ENCODE measurements around the gene TGFBRAP1. TPM values are rescaled to one million over a fixed set of nuclear protein-coding genes. Genes with fewer than 3 reads are reported as not detected.

Gene TGFBRAP1
- total RNA-seq, 1 experiment from 2014 or later: 16.7 TPM

GRCh38 chr2:105291981-105292380 lies 37.6 kb downstream of the TGFBRAP1 start:
- BruUV-seq (replicated peaks): no TSS peak
- Histone ChIP-seq H3F3A (ENCODE audit: insufficient read depth, low read depth) (no peaks in the 10 kb centered on the region), H3K36me3 (ENCODE audit: low read depth) (no peaks in the 10 kb centered on the region), H2AFZ (no peak overlapping the region), H3K4me3 (no peak overlapping the region), H3K27ac (no peak overlapping the region), H4K20me1 (ENCODE audit: insufficient read depth) (peaks cover 8% of the 10 kb centered on the region; the same call in 1 of the 2 replicates), H3K4me1 (replicated peaks; ENCODE audit: insufficient read depth) (no peaks in the 10 kb centered on the region), H3K27me3 (ENCODE audit: insufficient read depth, low read depth) (no peaks in the 10 kb centered on the region), H3K9me2 (ENCODE audit: insufficient read depth) (no peaks in the 10 kb centered on the region), H3K4me2 (no peak overlapping the region), H3K9me3 (ENCODE audit: insufficient read depth, low read depth) (no peaks in the 10 kb centered on the region), H3K79me2 (ENCODE audit: low read depth) (no peaks in the 10 kb centered on the region)
- TF ChIP-seq CTCF (conservative IDR thresholded peaks at IDR 0.05): no peak
- no peak for TF ChIP-seq EZH2 (IDR thresholded peaks at IDR 0.05; ENCODE audit: low read depth)
- no peak for DNase-seq
- ChIA-PET POLR2A (ENCODE audit: unreplicated experiment) (interaction anchor here (0.5 kb wide), 1 partner anchor 165 kb away, joined by 7 read pairs; no protein-coding TSS in a partner anchor), CTCF (no interaction called here)
- intact Hi-C loops (cut with micrococcal nuclease; ENCODE audit: unreplicated experiment): no loop called here

GRCh38 chr2:105290981-105291660 lies 38.4 kb downstream of the TGFBRAP1 start:
- intact Hi-C loops (cut with micrococcal nuclease; ENCODE audit: unreplicated experiment): no loop called here
- no peak overlapping the region for H2AFZ ChIP-seq
- DNase-seq: no peak
- no peaks in the 10 kb centered on the region for H3K79me2 ChIP-seq (ENCODE audit: low read depth)
- H3K4me2 ChIP-seq: no peak overlapping the region
- CTCF ChIA-PET: no interaction called here
- TF ChIP-seq EZH2 (IDR thresholded peaks at IDR 0.05; ENCODE audit: low read depth): no peak
- no peak for TF ChIP-seq CTCF (conservative IDR thresholded peaks at IDR 0.05)
- no peaks in the 10 kb centered on the region for H3F3A ChIP-seq (ENCODE audit: insufficient read depth, low read depth)
- no peaks in the 10 kb centered on the region for H3K9me3 ChIP-seq (ENCODE audit: insufficient read depth, low read depth)
- BruUV-seq (replicated peaks): no TSS peak
- no peak overlapping the region for H3K27ac ChIP-seq
- no peak overlapping the region for H3K4me3 ChIP-seq
- POLR2A ChIA-PET (ENCODE audit: unreplicated experiment): interaction anchor here (0.6 kb wide), 1 partner anchor 226 kb away, joined by 12 read pairs; no protein-coding TSS in a partner anchor
- H3K4me1 ChIP-seq (replicated peaks; ENCODE audit: insufficient read depth): no peaks in the 10 kb centered on the region
- no peaks in the 10 kb centered on the region for H3K27me3 ChIP-seq (ENCODE audit: insufficient read depth, low read depth)
- H4K20me1 ChIP-seq (ENCODE audit: insufficient read depth): peaks cover 8% of the 10 kb centered on the region; the same call in 1 of the 2 replicates
- no peaks in the 10 kb centered on the region for H3K9me2 ChIP-seq (ENCODE audit: insufficient read depth)
- no peaks in the 10 kb centered on the region for H3K36me3 ChIP-seq (ENCODE audit: low read depth)

GRCh38 chr2:105288133-105288532 lies 41.4 kb downstream of the TGFBRAP1 start:
- no peak overlapping the region for H3K4me2 ChIP-seq
- no peaks in the 10 kb centered on the region for H3K4me1 ChIP-seq (replicated peaks; ENCODE audit: insufficient read depth)
- intact Hi-C loops (cut with micrococcal nuclease; ENCODE audit: unreplicated experiment): loop anchor here (5.0 kb wide), 2 partner anchors 234 to 259 kb away; no protein-coding TSS in a partner anchor
- CTCF ChIA-PET: interaction anchor here (0.5 kb wide), 1 partner anchor 26 kb away, joined by 3 read pairs; no protein-coding TSS in a partner anchor
- BruUV-seq (replicated peaks): no TSS peak
- H3K9me2 ChIP-seq (ENCODE audit: insufficient read depth): no peaks in the 10 kb centered on the region
- H2AFZ ChIP-seq: no peak overlapping the region
- no peaks in the 10 kb centered on the region for H3F3A ChIP-seq (ENCODE audit: insufficient read depth, low read depth)
- no peaks in the 10 kb centered on the region for H3K36me3 ChIP-seq (ENCODE audit: low read depth)
- DNase-seq: no peak
- no peak overlapping the region for H3K4me3 ChIP-seq
- POLR2A ChIA-PET (ENCODE audit: unreplicated experiment): no interaction called here
- no peaks in the 10 kb centered on the region for H3K79me2 ChIP-seq (ENCODE audit: low read depth)
- H4K20me1 ChIP-seq (ENCODE audit: insufficient read depth): no peaks in the 10 kb centered on the region
- no peaks in the 10 kb centered on the region for H3K9me3 ChIP-seq (ENCODE audit: insufficient read depth, low read depth)
- no peak overlapping the region for H3K27ac ChIP-seq
- H3K27me3 ChIP-seq (ENCODE audit: insufficient read depth, low read depth): no peaks in the 10 kb centered on the region
- TF ChIP-seq EZH2 (IDR thresholded peaks at IDR 0.05; ENCODE audit: low read depth) (no peak), CTCF (conservative IDR thresholded peaks at IDR 0.05) (no peak)

All from PC-9 (cell line).